Fibroblast of pulmonary artery (primary cell): ENCODE data around the gene SH3BGR.

Source experiments
- DNase-seq: peaks from one replicate; pipeline ENCODE4 v3.0.0-alpha.2; 2010; ENCODE audit warnings: low read depth
- H3K4me3 ChIP-seq: replicated peaks from 2 replicates; pipeline ENCODE4 v1.5.1; 2011; ENCODE audit warnings: low read depth, mild to moderate bottlenecking, control low read depth, low read length, moderate library complexity
- CTCF ChIP-seq: IDR thresholded peaks from 2 replicates; pipeline ENCODE4 v1.5.1; 2011; ENCODE audit warnings: mild to moderate bottlenecking, control low read depth, low read length, inconsistent platforms; ENCODE audit errors: missing control alignments

SH3BGR gene

GRCh38 chr21:39474611-39475010, 22.8 kb downstream of the SH3BGR start:
- TF ChIP-seq CTCF, result no peak
- H3K4me3 ChIP-seq, result no peak overlapping the region
- no peak for DNase-seq

GRCh38 chr21:39479164-39479813, 27.5 kb downstream of the SH3BGR start:
- no peak overlapping the region for H3K4me3 ChIP-seq
- DNase-seq, result no peak
- no peak for TF ChIP-seq CTCF

GRCh38 chr21:39479814-39480182, 28.0 kb downstream of the SH3BGR start:
- no peak overlapping the region for H3K4me3 ChIP-seq
- no peak for TF ChIP-seq CTCF
- DNase-seq, result no peak

- no peak for TF ChIP-seq CTCF
- DNase-seq, result no peak
- no peak overlapping the region for H3K4me3 ChIP-seq
These were observed 28.5 kb downstream of the SH3BGR start for GRCh38 chr21:39480271-39480670.

- DNase-seq, result no peak
- H3K4me3 ChIP-seq, result no peak overlapping the region
- TF ChIP-seq CTCF, result no peak
These were observed 30.1 kb downstream of the SH3BGR start for GRCh38 chr21:39481886-39482285.

GRCh38 chr21:39483917-39484316, 32.1 kb downstream of the SH3BGR start:
- peak; percentile 11 for DNase-seq
- no peak for TF ChIP-seq CTCF
- no peak overlapping the region for H3K4me3 ChIP-seq

- DNase-seq, result no peak
- no peak for TF ChIP-seq CTCF
- no peak overlapping the region for H3K4me3 ChIP-seq
These were observed 33.0 kb downstream of the SH3BGR start for GRCh38 chr21:39484711-39485276.
